OCI-LY1 (cell line): Measurements from ENCODE around the gene NANP.

Experiments used
- H2AFZ ChIP-seq: fragments of 200-600 bp; sonication (generic), shearing (Covaris generic); 2 replicates; pipeline ENCODE4 v1.6.0; 2014; ENCODE audit warnings: antibody characterized with exemption, mild to moderate bottlenecking, low read length
- H3F3A ChIP-seq: fragments of 200-600 bp; sonication (generic), shearing (Covaris generic); 2 replicates; pipeline ENCODE4 v1.6.0; 2014; ENCODE audit warnings: mild to moderate bottlenecking, antibody characterized with exemption, low read length, moderate library complexity; ENCODE audit not compliant: insufficient read depth
- H3K27ac ChIP-seq: fragments of 200-600 bp; sonication (generic); 2 replicates; pipeline ENCODE4 v1.5.1; 2014; ENCODE audit warnings: low read length, mixed run types, mild to moderate bottlenecking, low read depth; ENCODE audit not compliant: poor library complexity, severe bottlenecking
- H3K27me3 ChIP-seq: fragments of 200-600 bp; sonication (generic); 2 replicates; pipeline ENCODE4 v1.6.0; 2014; ENCODE audit warnings: antibody characterized with exemption, mild to moderate bottlenecking, low read length, moderate library complexity; ENCODE audit not compliant: insufficient read depth
- H3K36me3 ChIP-seq: fragments of 200-600 bp; sonication (generic); 2 replicates; pipeline ENCODE4 v1.6.1; 2014; ENCODE audit warnings: mild to moderate bottlenecking, antibody characterized with exemption, low read length, moderate library complexity, mixed read lengths; ENCODE audit not compliant: insufficient read depth
- H3K4me1 ChIP-seq: fragments of 200-600 bp; sonication (generic); 2 replicates; pipeline ENCODE4 v1.5.1; 2014; ENCODE audit warnings: mild to moderate bottlenecking, low read length, moderate library complexity; ENCODE audit not compliant: insufficient read depth, severe bottlenecking
- H3K4me2 ChIP-seq: fragments of 200-600 bp; sonication (generic), shearing (Covaris generic); 2 replicates; pipeline ENCODE4 v1.6.1; 2014; ENCODE audit warnings: low read length
- H3K4me3 ChIP-seq: fragments of 200-600 bp; sonication (generic); 2 replicates; pipeline ENCODE4 v1.5.1; 2014; ENCODE audit warnings: low read length, low read depth, mild to moderate bottlenecking, mixed read lengths; ENCODE audit not compliant: poor library complexity, severe bottlenecking
- H3K79me2 ChIP-seq: fragments of 200-600 bp; shearing (Covaris generic); 2 replicates; pipeline ENCODE4 v1.6.1; 2016; ENCODE audit warnings: mixed run types, low read length, mixed read lengths; ENCODE audit not compliant: insufficient read depth
- H3K9ac ChIP-seq: fragments of 200-600 bp; sonication (generic), shearing (Covaris generic); 2 replicates; pipeline ENCODE4 v1.6.1; 2014; ENCODE audit warnings: mild to moderate bottlenecking, low read length, mixed read lengths
- H3K9me2 ChIP-seq: fragments of 200-600 bp; sonication (generic), shearing (Covaris generic); 2 replicates; pipeline ENCODE4 v1.6.1; 2014; ENCODE audit warnings: low read depth, mild to moderate bottlenecking, low read length, mixed read lengths
- H3K9me3 ChIP-seq: fragments of 200-600 bp; shearing (Covaris generic); 2 replicates; pipeline ENCODE4 v1.6.1; 2014; ENCODE audit warnings: low read length, mixed read lengths
- H4K20me1 ChIP-seq: fragments of 200-600 bp; sonication (generic), shearing (Covaris generic); 2 replicates; pipeline ENCODE4 v1.6.0; 2016; ENCODE audit warnings: mild to moderate bottlenecking, low read length; ENCODE audit not compliant: insufficient read depth
- EZH2 ChIP-seq: fragments of 200-600 bp; sonication (generic), shearing (Covaris generic); IDR thresholded peaks from 2 replicates; pipeline ENCODE4 v1.8.0; 2017; ENCODE audit warnings: borderline replicate concordance, mixed run types, mild to moderate bottlenecking, antibody characterized with exemption, low read length, moderate library complexity, mixed read lengths
- TF ChIP-seq, protein P1 (sequence below): fragments of 200-600 bp; sonication (generic), shearing (Covaris generic); IDR thresholded peaks from 2 replicates; pipeline ENCODE4 v1.5.1; 2017; ENCODE audit warnings: mild to moderate bottlenecking, antibody characterized with exemption, low read length, moderate library complexity, mixed read lengths

The NANP gene

DNA sequence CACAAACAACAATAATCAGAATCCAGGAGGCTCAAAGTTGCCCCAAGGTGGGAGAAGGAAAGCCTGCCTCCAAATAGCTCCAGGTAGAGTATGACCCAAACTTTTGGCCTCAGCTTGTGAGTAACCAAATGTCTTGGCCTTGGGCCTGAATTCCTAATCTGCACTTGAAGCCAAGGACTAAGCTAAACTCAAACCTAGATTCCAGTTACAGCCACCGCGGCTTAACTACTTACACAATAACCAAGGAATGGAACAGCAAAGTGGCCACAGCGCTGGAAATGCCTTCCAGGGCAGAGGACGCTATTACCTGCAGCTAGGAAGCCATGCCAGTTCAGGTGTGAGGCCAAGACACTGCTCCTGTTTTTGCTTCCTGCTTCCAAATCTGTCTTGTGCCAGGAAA lies 43.1 kb downstream of the NANP start:
- Histone ChIP-seq H3F3A (no peaks in the 10 kb centered on the region), H4K20me1 (no peaks in the 10 kb centered on the region), H3K27ac (no peak overlapping the region), H3K79me2 (no peaks in the 10 kb centered on the region), H3K4me1 (peaks cover 10% of the 10 kb centered on the region), H2AFZ (no peak overlapping the region), H3K9me3 (no peaks in the 10 kb centered on the region), H3K36me3 (no peaks in the 10 kb centered on the region), H3K9me2 (no peaks in the 10 kb centered on the region), H3K4me2 (no peak overlapping the region), H3K27me3 (no peaks in the 10 kb centered on the region), H3K4me3 (no peak overlapping the region), H3K9ac (no peak overlapping the region)
- no peak for TF ChIP-seq EZH2
- TF ChIP-seq, protein P1, sequence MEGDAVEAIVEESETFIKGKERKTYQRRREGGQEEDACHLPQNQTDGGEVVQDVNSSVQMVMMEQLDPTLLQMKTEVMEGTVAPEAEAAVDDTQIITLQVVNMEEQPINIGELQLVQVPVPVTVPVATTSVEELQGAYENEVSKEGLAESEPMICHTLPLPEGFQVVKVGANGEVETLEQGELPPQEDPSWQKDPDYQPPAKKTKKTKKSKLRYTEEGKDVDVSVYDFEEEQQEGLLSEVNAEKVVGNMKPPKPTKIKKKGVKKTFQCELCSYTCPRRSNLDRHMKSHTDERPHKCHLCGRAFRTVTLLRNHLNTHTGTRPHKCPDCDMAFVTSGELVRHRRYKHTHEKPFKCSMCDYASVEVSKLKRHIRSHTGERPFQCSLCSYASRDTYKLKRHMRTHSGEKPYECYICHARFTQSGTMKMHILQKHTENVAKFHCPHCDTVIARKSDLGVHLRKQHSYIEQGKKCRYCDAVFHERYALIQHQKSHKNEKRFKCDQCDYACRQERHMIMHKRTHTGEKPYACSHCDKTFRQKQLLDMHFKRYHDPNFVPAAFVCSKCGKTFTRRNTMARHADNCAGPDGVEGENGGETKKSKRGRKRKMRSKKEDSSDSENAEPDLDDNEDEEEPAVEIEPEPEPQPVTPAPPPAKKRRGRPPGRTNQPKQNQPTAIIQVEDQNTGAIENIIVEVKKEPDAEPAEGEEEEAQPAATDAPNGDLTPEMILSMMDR = no peak

DNA sequence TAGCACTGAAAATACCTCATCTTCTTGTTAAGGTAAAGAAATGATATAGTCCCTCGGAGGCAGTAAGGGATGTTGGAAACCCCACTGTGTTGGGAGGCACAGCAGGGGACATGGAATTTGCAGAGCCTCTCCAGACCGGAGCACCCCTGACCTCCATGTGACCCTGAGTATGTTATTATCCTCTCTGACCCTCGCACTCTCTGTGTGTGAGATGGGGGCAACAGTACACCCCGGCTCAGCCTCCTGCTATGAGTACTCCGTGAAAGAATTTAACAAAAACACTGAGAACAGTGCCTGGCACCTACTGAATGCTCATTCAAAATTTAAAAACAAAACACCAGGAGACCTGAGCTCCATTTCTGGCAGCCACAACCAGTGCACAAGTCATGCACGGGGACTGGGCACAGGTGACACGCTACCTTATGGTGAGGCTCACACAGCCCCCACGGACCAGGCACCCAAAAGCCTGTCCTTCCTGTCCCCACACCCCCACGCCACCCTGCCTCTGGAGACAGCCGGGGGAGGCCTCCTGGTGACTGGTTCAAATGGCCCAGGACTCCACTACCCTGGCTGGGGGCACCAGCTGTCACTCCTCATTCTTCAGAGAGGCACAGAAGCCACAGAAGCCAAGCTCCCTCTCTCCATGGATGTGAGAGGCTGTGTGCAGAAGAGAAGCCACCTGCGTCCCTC lies 44.6 kb downstream of the NANP start:
- H3K4me1 ChIP-seq = peaks cover under 1% of the 10 kb centered on the region
- no peak overlapping the region for H3K9ac ChIP-seq
- no peaks in the 10 kb centered on the region for H3K9me3 ChIP-seq
- H3K79me2 ChIP-seq = no peaks in the 10 kb centered on the region
- no peaks in the 10 kb centered on the region for H4K20me1 ChIP-seq
- H3K36me3 ChIP-seq = no peaks in the 10 kb centered on the region
- H2AFZ ChIP-seq = no peak overlapping the region
- no peak overlapping the region for H3K4me2 ChIP-seq
- H3K9me2 ChIP-seq = no peaks in the 10 kb centered on the region
- H3K4me3 ChIP-seq = no peak overlapping the region
- no peak overlapping the region for H3K27ac ChIP-seq
- no peaks in the 10 kb centered on the region for H3K27me3 ChIP-seq
- TF ChIP-seq, protein P1 = no peak
- no peak for TF ChIP-seq EZH2
- no peaks in the 10 kb centered on the region for H3F3A ChIP-seq

DNA sequence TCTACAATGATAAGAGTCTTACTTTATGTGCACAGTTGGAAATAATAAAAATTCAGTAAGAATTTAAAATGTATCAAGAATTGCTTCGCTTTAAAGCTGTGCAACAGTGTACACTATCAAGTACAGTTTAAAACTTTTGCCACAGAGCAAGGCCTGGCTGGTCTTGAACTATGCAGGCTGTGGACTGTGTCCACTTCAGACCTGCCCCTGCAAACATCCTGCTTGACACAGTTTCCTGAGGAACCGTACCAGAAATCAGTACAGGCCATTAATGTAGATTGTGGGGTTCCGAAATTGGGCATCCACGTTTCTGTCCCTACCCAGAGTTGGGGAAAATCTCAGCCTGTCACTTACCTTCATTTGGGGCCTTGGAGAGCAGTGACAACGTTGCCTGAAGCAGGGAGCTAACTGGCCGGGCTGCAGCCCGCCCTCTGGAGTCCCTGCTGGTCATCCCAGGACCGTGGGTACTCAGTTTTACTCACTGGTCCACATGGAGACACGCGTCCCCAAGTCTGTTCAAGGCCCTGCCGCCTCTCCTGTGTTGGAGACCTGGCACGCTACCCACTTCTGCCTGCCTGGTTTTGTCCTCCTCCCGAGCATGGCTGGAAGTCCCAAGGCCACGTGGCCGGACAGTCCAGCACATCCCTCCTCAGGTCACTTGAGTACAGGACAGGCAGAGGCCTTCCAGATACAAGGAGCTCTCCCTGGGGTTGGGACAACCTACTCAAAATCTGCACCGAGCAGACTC lies 46.9 kb downstream of the NANP start:
- H3K27ac ChIP-seq = no peak overlapping the region
- no peak overlapping the region for H3K4me2 ChIP-seq
- H3K4me1 ChIP-seq = no peaks in the 10 kb centered on the region
- no peaks in the 10 kb centered on the region for H3K9me3 ChIP-seq
- H3K4me3 ChIP-seq = no peak overlapping the region
- H3K9me2 ChIP-seq = no peaks in the 10 kb centered on the region
- H3K27me3 ChIP-seq = no peaks in the 10 kb centered on the region
- H3K36me3 ChIP-seq = no peaks in the 10 kb centered on the region
- H3K9ac ChIP-seq = no peak overlapping the region
- no peak overlapping the region for H2AFZ ChIP-seq
- H3K79me2 ChIP-seq = no peaks in the 10 kb centered on the region
- H4K20me1 ChIP-seq = no peaks in the 10 kb centered on the region
- TF ChIP-seq EZH2 = no peak
- TF ChIP-seq, protein P1 = no peak
- H3F3A ChIP-seq = no peaks in the 10 kb centered on the region
